PC-3 (cell line): ENCODE data around the gene TYRP1. TPM values are rescaled to one million over a fixed set of nuclear protein-coding genes. Genes with fewer than 3 reads are reported as not detected.

Source experiments
- ATAC-seq: fragments of 200-7000 bp; cut with Tn5 transposase; 2 replicates; pipeline ENCODE4 v1.9.1; 2020; ENCODE audit warnings: mild to moderate bottlenecking, moderate library complexity
- BruUV-seq: library from RNA; stranded (reverse); fragments of 400-500 nt; replicated peaks from 2 replicates; lab custom pipeline; 2021; lab: Mats Ljungman, UMichigan
- CTCF ChIA-PET: fragments of 300-600 bp; sonication (Branson Sonifier 250); formaldehyde crosslinking; loops from one replicate; lab custom pipeline; 2022; ENCODE audit warnings: antibody characterized with exemption; lab: Charles Lee
- POLR2A ChIA-PET: fragments of 300-600 bp; sonication (Branson Sonifier 250); formaldehyde crosslinking; loops from one replicate; lab custom pipeline; 2022; ENCODE audit warnings: antibody characterized with exemption; ENCODE audit not compliant: unreplicated experiment; lab: Charles Lee
- DNase-seq: peaks from one replicate; pipeline ENCODE4 v3.0.0-alpha.2; 2015
- H2AFZ ChIP-seq: fragments of 300-600 bp; sonication (generic); 2 replicates; pipeline ENCODE4 v1.6.0; 2016; ENCODE audit warnings: antibody characterized with exemption, low read length
- H3F3A ChIP-seq: fragments of 300-600 bp; sonication (generic); one replicate; pipeline ENCODE4 v1.6.0; 2017; ENCODE audit warnings: antibody characterized with exemption, low read length, control low read depth, mild to moderate bottlenecking; ENCODE audit not compliant: unreplicated experiment
- H3K27ac ChIP-seq: fragments of 300-600 bp; sonication (generic); 2 replicates; pipeline ENCODE4 v1.5.1; 2016; ENCODE audit warnings: mild to moderate bottlenecking, low read length
- H3K27me3 ChIP-seq: fragments of 300-600 bp; sonication (generic); 2 replicates; pipeline ENCODE4 v1.6.1; 2016; ENCODE audit warnings: low read length, mixed read lengths
- H3K36me3 ChIP-seq: fragments of 300-600 bp; sonication (generic); 2 replicates; pipeline ENCODE4 v1.6.1; 2016; ENCODE audit warnings: low read depth, mixed run types, low read length, mixed read lengths
- H3K4me1 ChIP-seq: fragments of 300-600 bp; sonication (generic); 2 replicates; pipeline ENCODE4 v1.5.1; 2016; ENCODE audit warnings: low read length; ENCODE audit not compliant: insufficient read depth
- H3K4me2 ChIP-seq: fragments of 300-600 bp; sonication (generic); 2 replicates; pipeline ENCODE4 v1.6.0; 2016; ENCODE audit warnings: low read length
- H3K4me3 ChIP-seq: fragments of 300-600 bp; sonication (generic); 2 replicates; pipeline ENCODE4 v1.5.1; 2016; ENCODE audit warnings: mild to moderate bottlenecking, low read length, mixed read lengths
- H3K79me2 ChIP-seq: fragments of 300-600 bp; sonication (generic); 2 replicates; pipeline ENCODE4 v1.6.1; 2017; ENCODE audit warnings: low read length, mixed read lengths
- H3K9ac ChIP-seq: fragments of 300-600 bp; sonication (generic); 2 replicates; pipeline ENCODE4 v1.6.0; 2016; ENCODE audit warnings: mild to moderate bottlenecking, low read length
- H3K9me2 ChIP-seq: fragments of 300-600 bp; sonication (generic); replicated peaks from 2 replicates; pipeline ENCODE4 v1.6.1; 2016; ENCODE audit warnings: mixed run types, low read length, mixed read lengths
- H3K9me3 ChIP-seq: fragments of 300-600 bp; sonication (generic); 2 replicates; pipeline ENCODE4 v1.6.1; 2016; ENCODE audit warnings: low read length, mixed read lengths
- H4K20me1 ChIP-seq: fragments of 300-600 bp; sonication (generic); 2 replicates; pipeline ENCODE4 v1.6.1; 2016; ENCODE audit warnings: low read length, mixed read lengths
- CTCF ChIP-seq: fragments of 300-600 bp; sonication (generic); conservative IDR thresholded peaks from 2 replicates; pipeline ENCODE4 v1.5.1; 2017; ENCODE audit warnings: antibody characterized with exemption, low read depth, mild to moderate bottlenecking, low read length
- EZH2 ChIP-seq: fragments of 300-600 bp; sonication (generic); IDR thresholded peaks from one replicate; pipeline ENCODE4 v1.6.1; 2017; ENCODE audit warnings: antibody characterized with exemption, mild to moderate bottlenecking, low read length; ENCODE audit not compliant: unreplicated experiment
- EZH2phosphoT487 ChIP-seq: fragments of 300-600 bp; sonication (generic); IDR thresholded peaks from 2 replicates; pipeline ENCODE4 v1.6.1; 2018; ENCODE audit warnings: mild to moderate bottlenecking, antibody characterized with exemption, low read length, borderline replicate concordance
- intact Hi-C: fragments of 100-400 bp; cut with micrococcal nuclease; formaldehyde crosslinking; loops from 2 replicates; pipeline ENCODE4 v1.9.0; 2023
- total RNA-seq: library from RNA; depleted of rRNA; stranded (reverse); fragments of >200 nt; gene quantifications from 2 replicates; pipeline ENCODE4 v1.2.3, GENCODE V29; 2014

The TYRP1 gene
- total RNA-seq, 1 experiment from 2014 or later: 0.22 TPM

DNA sequence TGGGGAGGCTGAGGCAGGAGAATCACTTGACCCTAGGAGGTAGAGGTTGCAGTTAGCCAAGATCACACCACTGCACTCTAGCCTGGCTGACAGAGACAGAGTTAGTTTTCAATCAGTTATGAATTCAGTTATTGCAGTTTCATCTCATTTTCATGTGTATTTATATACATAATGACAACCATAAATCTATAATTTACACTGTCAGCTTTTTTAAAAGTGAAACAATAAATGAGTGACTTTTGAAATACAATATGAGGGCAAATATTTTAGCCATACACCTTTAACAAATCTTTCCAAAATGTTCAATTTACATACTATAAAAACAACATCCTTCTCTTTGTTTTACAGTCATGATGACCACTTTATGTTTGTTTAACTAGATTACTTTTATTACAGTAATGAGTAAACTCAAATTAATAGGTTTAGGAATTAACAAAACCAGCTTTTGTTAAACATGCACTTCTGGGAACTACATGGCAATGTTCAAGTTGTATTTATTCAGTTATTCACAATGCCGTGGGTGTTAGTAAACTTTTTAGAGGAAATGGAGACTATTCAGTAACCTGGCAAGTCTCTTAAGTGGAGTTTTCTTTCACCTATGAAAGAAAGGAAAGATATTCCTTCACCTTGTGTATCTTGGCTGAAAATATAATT lies 12.7 kb downstream of the TYRP1 start:
- Histone ChIP-seq H3K27me3 (no peaks in the 10 kb centered on the region), H3K4me2 (peak overlapping the region; percentile 61), H3K9ac (peak overlapping the region; percentile 37; the same call in 1 of the 2 replicates), H3K36me3 (no peaks in the 10 kb centered on the region), H3K9me3 (no peaks in the 10 kb centered on the region), H4K20me1 (no peaks in the 10 kb centered on the region), H3K27ac (peak overlapping the region; percentile 71), H3K4me3 (peak overlapping the region; percentile 3; the same call in 1 of the 2 replicates), H3K4me1 (peaks cover 35% of the 10 kb centered on the region), H2AFZ (peak overlapping the region; percentile 30; the same call in 1 of the 2 replicates), H3F3A (no peaks in the 10 kb centered on the region), H3K9me2 (no peaks in the 10 kb centered on the region), H3K79me2 (no peaks in the 10 kb centered on the region)
- no TSS peak for BruUV-seq
- ChIA-PET CTCF (no interaction called here), POLR2A (no interaction called here)
- intact Hi-C loops: no loop called here
- DNase-seq (peak; percentile 19), ATAC-seq (peak; percentile 59)
- TF ChIP-seq CTCF: no peak
- no peak for TF ChIP-seq EZH2
- no peak for TF ChIP-seq EZH2phosphoT487

- peak overlapping the region; percentile 45 for H2AFZ ChIP-seq
Measured at GRCh38 chr9:12708562-12709298, 15.5 kb downstream of the TYRP1 start.

More at GRCh38 chr9:12708562-12709298, 15.5 kb downstream of the TYRP1 start:
- ChIA-PET CTCF (no interaction called here), POLR2A (no interaction called here)
- no peak for TF ChIP-seq CTCF
- no peak for TF ChIP-seq EZH2phosphoT487
- TF ChIP-seq EZH2: no peak
- BruUV-seq: no TSS peak
- Histone ChIP-seq H3K9me2 (no peaks in the 10 kb centered on the region), H3K4me2 (peak overlapping the region; percentile 42), H3K27ac (peak overlapping the region; percentile 84), H3K9ac (peak overlapping the region; percentile 52), H3K4me1 (peaks cover 35% of the 10 kb centered on the region), H3K27me3 (no peaks in the 10 kb centered on the region), H3K4me3 (no peak overlapping the region), H3K9me3 (no peaks in the 10 kb centered on the region), H3F3A (no peaks in the 10 kb centered on the region), H3K36me3 (no peaks in the 10 kb centered on the region), H3K79me2 (no peaks in the 10 kb centered on the region), H4K20me1 (no peaks in the 10 kb centered on the region)
- intact Hi-C loops: no loop called here
- DNase-seq (peak; percentile 86), ATAC-seq (peak; percentile 68)
